Mesodermal cell (in vitro differentiated cells): ENCODE measurements around the gene MTUS2.

Source experiments
- H3K27ac ChIP-seq: 2 replicates; pipeline ENCODE4 v1.7.0; 2013; ENCODE audit warnings: mild to moderate bottlenecking, low read depth, low read length, moderate library complexity; ENCODE audit not compliant: severe bottlenecking
- H3K36me3 ChIP-seq: 2 replicates; pipeline ENCODE4 v1.7.1; 2013; ENCODE audit warnings: mild to moderate bottlenecking, low read length, moderate library complexity; ENCODE audit not compliant: control insufficient read depth, insufficient read depth
- H3K4me1 ChIP-seq: one replicate; pipeline ENCODE4 v1.7.1; 2013; ENCODE audit warnings: mild to moderate bottlenecking, low read length; ENCODE audit not compliant: insufficient read depth, control insufficient read depth, poor library complexity, severe bottlenecking
- H3K4me3 ChIP-seq: 2 replicates; pipeline ENCODE4 v1.7.0; 2013; ENCODE audit warnings: low read length, control low read depth, mild to moderate bottlenecking; ENCODE audit not compliant: insufficient read depth, poor library complexity, severe bottlenecking; ENCODE audit errors: extremely low read depth
- H3K9me3 ChIP-seq: 2 replicates; pipeline ENCODE4 v1.7.1; 2013; ENCODE audit warnings: mild to moderate bottlenecking, low read length, moderate library complexity; ENCODE audit not compliant: control insufficient read depth
- WGBS, 2 experiments: methylation state at CpG; one replicate each; pipeline ENCODE4 v1.1.5; 2013; ENCODE audit warnings: missing lambda C conversion rate in 2 of 2; ENCODE audit not compliant: insufficient coverage in 2 of 2; 5-methylcytosine and 5-hydroxymethylcytosine counted together

The MTUS2 gene

DNA sequence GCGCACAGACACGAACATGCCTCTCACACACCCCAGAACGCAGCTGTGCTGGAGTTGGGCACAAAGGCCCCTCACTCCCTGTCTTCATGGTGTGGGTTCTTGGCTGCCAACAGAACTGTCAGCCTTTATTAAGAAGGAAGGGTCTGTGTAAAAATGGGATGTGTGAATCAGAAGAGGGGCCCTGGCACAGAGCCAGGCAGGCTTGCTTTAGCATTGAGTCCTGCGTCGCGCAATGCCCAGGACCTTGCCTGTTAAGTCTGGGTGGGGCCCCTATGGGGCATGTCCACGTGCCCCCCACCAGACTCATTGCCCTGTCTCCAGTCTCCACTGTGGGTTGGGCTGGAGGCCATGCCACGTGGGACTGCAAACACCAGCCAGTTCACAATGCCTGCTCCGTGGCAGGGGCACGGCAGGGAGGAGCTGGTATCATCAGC, 690.5 kb downstream of the MTUS2 start:
- Histone ChIP-seq H3K9me3 (no peaks in the 10 kb centered on the region), H3K36me3 (peaks cover 31% of the 10 kb centered on the region), H3K27ac (no peak overlapping the region), H3K4me1 (peaks cover 45% of the 10 kb centered on the region), H3K4me3 (no peak overlapping the region)
- WGBS, 2 experiments = 97 to 100% methylated on average over 8 of the region's 10 CpGs

- no peak overlapping the region for H3K4me3 ChIP-seq
- 93 to 96% methylated on average over 4 to 10 of the region's 12 CpGs for WGBS, 2 experiments
- H3K4me1 ChIP-seq = peaks cover 48% of the 10 kb centered on the region
- no peaks in the 10 kb centered on the region for H3K9me3 ChIP-seq
- H3K27ac ChIP-seq = no peak overlapping the region
- H3K36me3 ChIP-seq = peaks cover 37% of the 10 kb centered on the region
These were observed 691.1 kb downstream of the MTUS2 start for GRCh38 chr13:29511106-29511796.

- 93 to 94% methylated on average over 5 of the region's 8 CpGs for WGBS, 2 experiments
- Histone ChIP-seq H3K9me3 (no peaks in the 10 kb centered on the region), H3K36me3 (peaks cover 44% of the 10 kb centered on the region), H3K27ac (no peak overlapping the region), H3K4me1 (peaks cover 48% of the 10 kb centered on the region), H3K4me3 (no peak overlapping the region)
These were observed 691.8 kb downstream of the MTUS2 start for GRCh38 chr13:29511980-29512379.

GRCh38 chr13:29513002-29513980, 693.2 kb downstream of the MTUS2 start:
- Histone ChIP-seq H3K4me1 (peaks cover 48% of the 10 kb centered on the region), H3K4me3 (no peak overlapping the region), H3K27ac (peak overlapping the region; percentile 84), H3K9me3 (no peaks in the 10 kb centered on the region), H3K36me3 (peaks cover 56% of the 10 kb centered on the region)
- WGBS, 2 experiments = 91% methylated on average over 19 to 22 of the region's 24 CpGs

GRCh38 chr13:29513981-29514719, 694.0 kb downstream of the MTUS2 start:
- Histone ChIP-seq H3K4me1 (peaks cover 39% of the 10 kb centered on the region), H3K9me3 (no peaks in the 10 kb centered on the region), H3K36me3 (peaks cover 64% of the 10 kb centered on the region), H3K4me3 (no peak overlapping the region), H3K27ac (peak overlapping the region; percentile 84)
- 94 to 95% methylated on average over 29 to 31 of the region's 32 CpGs for WGBS, 2 experiments

DNA sequence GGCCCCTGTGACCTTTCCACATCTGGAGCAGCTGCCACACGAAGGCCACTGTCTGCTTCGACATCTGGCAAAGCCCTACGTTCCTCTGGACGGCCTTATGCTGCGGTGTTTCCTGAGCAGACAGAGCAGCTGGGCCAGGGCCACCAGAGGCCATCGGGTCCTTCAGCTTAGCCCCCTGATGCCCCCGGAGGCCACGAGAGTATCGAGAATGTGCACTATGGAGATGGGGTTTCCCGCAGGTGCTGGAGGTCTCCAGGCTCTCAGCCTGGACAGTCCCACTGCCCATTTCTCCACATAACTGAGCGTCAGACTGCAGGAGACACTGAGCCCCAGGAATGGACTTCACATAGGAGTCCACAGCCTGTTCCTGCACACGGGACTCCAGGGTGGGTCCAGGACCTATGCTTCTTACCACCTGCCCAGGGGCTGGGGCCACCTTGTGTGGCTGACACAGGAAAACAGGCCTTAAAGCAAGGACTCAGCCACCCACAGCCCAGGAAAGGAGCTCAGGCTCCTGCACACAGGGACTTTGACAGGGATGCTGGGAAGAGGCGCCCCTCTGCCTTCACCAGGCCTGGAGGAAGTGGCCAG, 694.7 kb downstream of the MTUS2 start:
- no peak overlapping the region for H3K4me3 ChIP-seq
- peak overlapping the region; percentile 41 for H3K27ac ChIP-seq
- H3K9me3 ChIP-seq = no peaks in the 10 kb centered on the region
- H3K36me3 ChIP-seq = peaks cover 71% of the 10 kb centered on the region
- WGBS, 2 experiments = 80 to 83% methylated on average over 13 of the region's 13 CpGs
- H3K4me1 ChIP-seq = peaks cover 34% of the 10 kb centered on the region

- no peaks in the 10 kb centered on the region for H3K9me3 ChIP-seq
- WGBS, 2 experiments = 83 to 89% methylated on average over 6 to 7 of the region's 7 CpGs
These were observed 695.2 kb downstream of the MTUS2 start for GRCh38 chr13:29515372-29515771.

DNA sequence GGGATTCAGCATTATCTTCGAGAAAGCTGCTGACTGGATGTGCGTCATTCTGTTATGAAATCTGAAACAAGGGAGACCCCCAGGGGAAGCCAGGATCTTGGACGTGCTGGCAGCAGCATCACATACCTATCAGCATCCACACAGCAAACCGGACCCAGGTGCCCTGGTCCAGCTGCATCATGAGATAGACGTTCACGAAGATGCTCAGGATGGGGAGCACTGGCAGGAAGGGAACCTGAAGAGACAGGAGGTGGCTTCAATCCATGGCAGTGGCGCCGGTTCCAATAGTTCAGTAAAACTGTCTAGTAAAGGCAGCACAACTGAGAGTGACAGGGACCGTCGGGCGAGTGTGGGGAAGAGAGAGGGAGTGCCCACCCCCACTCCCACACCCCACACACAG, 695.9 kb downstream of the MTUS2 start:
- 86 to 98% methylated on average over 5 to 6 of the region's 11 CpGs for WGBS, 2 experiments
- H3K4me3 ChIP-seq = no peak overlapping the region
- H3K27ac ChIP-seq = no peak overlapping the region
- H3K9me3 ChIP-seq = no peaks in the 10 kb centered on the region
- H3K4me1 ChIP-seq = peaks cover 34% of the 10 kb centered on the region
- H3K36me3 ChIP-seq = peaks cover 74% of the 10 kb centered on the region

More at GRCh38 chr13:29515372-29515771, 695.2 kb downstream of the MTUS2 start:
- H3K4me3 ChIP-seq = no peak overlapping the region
- peak overlapping the region; percentile 41 for H3K27ac ChIP-seq
- H3K4me1 ChIP-seq = peaks cover 34% of the 10 kb centered on the region
- peaks cover 76% of the 10 kb centered on the region for H3K36me3 ChIP-seq

DNA sequence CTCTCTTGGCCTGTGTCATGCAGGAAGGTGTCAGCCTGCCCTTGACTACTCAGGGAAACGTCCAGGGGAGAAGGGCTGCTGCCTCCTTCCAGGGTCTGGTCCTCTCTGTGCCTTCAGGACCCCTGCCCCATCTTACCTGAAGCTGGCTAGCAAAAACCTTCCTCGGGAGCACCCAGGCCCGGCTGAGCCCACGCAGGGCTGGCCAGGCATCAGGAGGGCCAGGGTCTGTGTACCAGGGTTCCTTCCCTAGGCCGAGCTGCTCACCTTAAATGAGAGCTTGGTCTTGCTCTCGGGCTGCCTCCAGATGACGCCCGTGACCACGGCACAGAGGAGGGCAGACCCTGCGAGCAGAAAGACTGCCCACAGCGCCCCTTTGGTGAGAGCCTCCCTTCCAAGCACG, 696.7 kb downstream of the MTUS2 start:
- Histone ChIP-seq H3K4me1 (peaks cover 42% of the 10 kb centered on the region), H3K9me3 (no peaks in the 10 kb centered on the region), H3K36me3 (peaks cover 79% of the 10 kb centered on the region), H3K27ac (no peak overlapping the region), H3K4me3 (no peak overlapping the region)
- 88 to 92% methylated on average over 11 of the region's 12 CpGs for WGBS, 2 experiments

GRCh38 chr13:29519921-29520320, 699.8 kb downstream of the MTUS2 start:
- Histone ChIP-seq H3K9me3 (no peaks in the 10 kb centered on the region), H3K4me1 (peaks cover 29% of the 10 kb centered on the region), H3K36me3 (peaks cover 87% of the 10 kb centered on the region), H3K4me3 (no peak overlapping the region), H3K27ac (no peak overlapping the region)
- 86 to 100% methylated on average over 2 of the region's 3 CpGs for WGBS, 2 experiments
